GM21737 (cell line): ENCODE measurements around the gene CCDC6.
"Not testable (repeated sequence)": the region's sequence is repeated elsewhere in the genome, so short reads cannot be mapped to it uniquely, and the experiment has no call there.

ENCODE experiments used
- ATAC-seq: cut with Tn5 transposase; IDR thresholded peaks from one replicate; pipeline ENCODE4 v1.9.1; 2021; ENCODE audit warnings: mild to moderate bottlenecking, moderate library complexity; ENCODE audit not compliant: unreplicated experiment

Gene CCDC6

GRCh38 chr10:59905731-59906416, 482 bp downstream of the CCDC6 start:
- ATAC-seq: no peak

DNA sequence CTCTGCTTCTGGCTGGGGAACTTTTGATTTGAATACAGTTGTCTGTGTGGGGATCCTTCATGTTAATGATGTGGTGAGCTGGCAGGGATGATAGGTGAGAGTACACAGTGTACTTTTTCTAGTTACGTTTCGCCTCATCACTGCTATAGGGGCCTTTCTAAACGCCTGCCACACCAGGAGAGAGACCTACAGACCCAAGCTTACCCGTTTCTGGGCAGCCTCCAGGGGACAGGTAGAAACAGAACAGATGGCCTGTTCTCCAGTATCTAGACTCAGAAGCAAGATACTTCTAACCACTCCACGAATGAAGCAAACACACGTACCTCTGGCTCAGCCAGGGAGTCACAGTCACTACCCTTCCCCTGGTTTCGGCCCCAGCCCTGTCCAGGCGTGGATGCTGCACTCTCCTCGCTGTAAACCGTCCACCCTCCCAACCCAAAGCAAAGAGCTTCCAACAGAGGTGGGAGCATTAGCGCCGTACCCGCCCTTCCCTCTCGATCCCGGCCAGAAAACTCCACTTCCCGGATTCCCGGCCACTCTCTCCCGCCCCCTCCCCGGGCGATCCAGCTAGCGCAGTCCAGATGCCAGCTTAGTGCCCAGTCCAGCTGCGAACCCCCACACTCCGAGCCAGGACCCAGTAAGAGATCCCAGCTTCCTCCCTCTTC, 1.2 kb downstream of the CCDC6 start:
- ATAC-seq: peak; percentile 39

- no peak for ATAC-seq
These were observed 1.8 kb downstream of the CCDC6 start for GRCh38 chr10:59904426-59905065.

DNA sequence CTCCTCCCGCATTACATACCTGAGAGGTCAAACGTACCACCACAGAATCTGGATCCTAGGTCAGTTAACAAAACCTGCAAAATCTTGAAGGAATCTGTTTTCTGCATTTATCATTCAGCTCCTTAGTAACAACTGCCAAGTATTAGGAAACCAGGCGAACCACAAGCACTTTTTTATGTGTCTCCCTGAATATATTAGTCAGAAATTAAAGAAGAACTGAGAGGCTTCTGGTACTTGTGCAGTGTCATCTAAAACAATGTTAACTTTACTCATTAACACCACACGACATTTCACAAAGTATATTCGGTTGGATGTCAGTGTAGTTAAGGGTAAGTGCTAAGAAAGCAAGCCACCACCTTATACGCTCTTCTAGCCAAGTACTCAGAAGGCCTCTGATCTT, 2.5 kb downstream of the CCDC6 start:
- ATAC-seq: no peak

DNA sequence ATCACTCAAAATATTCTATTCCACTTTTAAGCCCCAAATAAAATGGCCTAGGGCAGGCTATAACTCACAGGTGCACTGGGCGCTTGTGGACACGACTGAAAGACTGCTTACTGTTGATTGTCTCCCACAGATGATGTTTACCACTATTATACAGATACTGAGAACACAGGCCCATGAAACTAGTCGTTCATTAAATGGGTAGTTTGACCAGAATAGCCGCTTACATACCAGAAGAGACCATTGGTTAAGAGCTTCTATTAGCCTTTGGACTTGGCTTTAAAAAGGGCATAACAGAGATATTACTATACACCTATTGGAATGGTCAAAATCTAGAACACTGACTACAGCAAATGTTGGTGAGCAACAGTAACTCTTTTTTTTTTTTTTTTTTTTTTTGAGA, 4.3 kb downstream of the CCDC6 start:
- ATAC-seq: no peak

- no peak for ATAC-seq
These were observed 4.9 kb downstream of the CCDC6 start for GRCh38 chr10:59901470-59901869.

DNA sequence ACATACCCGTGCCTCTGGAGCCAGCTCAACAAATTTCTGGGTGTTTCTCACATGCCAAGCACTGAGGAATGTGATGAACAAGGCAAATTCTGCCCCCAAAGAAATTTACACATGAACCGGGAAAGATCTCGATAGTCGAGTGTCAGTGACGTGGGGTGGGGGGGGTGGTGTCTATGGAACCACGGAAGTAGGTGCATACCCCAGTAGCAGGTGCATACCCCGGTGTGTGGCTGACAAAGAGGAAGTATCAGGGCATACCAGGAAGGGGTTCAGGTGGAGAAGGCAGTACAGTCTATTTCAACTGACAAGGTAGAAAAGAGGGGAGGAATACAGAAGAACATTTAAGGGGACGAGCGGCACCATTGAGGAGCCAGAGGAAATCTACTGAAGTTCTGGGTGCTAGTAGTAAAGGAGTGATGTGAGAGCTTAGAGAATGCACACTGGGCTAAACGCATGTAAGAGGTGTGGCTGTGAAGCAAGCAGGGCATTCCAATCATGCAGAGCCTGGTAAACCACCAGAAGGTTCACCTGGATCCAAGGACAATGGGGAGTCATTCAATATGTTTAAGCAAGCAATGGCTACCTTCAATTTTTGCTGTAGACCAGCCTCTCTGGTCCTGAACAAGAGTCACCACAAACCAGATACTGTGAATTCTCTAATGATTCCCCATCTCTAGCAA, 6.2 kb downstream of the CCDC6 start:
- ATAC-seq: no peak

DNA sequence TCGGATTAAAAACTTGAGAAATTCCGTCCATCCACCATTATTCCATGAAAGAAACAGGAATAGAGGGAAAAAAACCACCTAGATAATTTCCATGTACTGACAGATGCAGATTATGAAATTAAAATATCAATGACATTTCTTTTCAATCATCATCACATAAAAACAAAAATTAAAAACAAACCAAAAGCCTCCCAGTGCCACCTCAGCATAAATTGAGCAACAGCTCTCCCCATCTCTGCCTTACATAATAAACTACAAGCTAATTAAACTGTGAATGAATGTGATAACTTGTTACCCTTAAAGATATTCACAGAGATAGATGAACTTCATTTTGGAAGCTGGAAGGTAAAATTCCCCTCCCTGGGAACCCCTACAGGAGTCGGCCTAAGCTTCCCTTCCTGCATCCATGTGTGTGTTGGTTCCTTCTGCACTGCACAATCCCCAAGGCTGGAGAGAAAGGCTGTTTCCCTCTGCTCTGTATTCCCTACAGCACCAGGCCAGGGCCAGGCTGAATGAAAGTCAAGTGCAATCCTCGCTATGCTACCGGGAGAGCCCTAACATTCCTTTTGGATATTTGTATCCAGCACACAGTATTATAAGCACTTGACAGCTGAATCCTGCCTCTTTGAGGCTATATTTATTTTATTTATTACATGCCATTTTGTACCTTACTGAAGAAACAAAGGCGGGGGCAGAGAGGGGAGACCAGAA, 8.1 kb downstream of the CCDC6 start:
- ATAC-seq: no peak

- no peak for ATAC-seq
These were observed 10.2 kb downstream of the CCDC6 start for GRCh38 chr10:59896191-59896590.

GRCh38 chr10:59895629-59896116, 10.7 kb downstream of the CCDC6 start:
- ATAC-seq: no peak

DNA sequence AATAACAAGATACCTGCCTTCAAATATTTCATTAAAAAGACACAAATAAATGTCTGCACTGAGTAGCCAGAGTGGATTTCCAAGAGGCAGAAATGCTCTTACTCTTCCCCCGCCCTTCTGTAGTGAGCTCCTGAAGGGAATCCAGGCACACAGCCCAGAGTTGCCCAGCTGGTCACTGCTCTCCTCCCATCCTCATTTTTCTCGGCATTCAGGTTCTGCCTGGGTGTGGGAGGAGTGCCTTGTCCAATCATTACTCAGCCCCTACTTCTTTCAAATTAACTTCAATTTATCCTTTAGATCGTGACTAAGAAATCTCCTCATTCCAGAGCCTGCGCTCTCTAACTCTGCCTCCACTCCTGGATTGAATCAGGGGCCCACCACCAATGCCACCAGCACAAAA, 12.2 kb downstream of the CCDC6 start:
- no peak for ATAC-seq

DNA sequence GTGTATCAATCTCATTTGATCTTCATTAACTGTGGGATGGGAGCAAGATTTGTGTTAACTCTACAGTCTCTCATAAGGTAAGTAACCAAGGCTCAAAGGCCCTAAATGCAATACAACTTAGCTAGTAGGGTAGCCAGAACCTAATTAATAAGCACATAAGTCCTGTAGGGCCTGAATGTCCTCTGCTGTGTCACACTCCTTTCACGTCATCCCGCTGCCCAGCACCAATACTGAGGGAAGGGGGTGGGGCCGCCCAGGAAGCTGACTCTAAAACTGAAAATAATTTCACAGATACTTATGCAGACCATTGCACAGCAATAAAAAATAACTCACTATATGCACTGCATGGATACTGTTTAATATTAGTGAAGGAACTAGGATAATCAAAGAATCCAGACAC, 13.7 kb downstream of the CCDC6 start:
- no peak for ATAC-seq

DNA sequence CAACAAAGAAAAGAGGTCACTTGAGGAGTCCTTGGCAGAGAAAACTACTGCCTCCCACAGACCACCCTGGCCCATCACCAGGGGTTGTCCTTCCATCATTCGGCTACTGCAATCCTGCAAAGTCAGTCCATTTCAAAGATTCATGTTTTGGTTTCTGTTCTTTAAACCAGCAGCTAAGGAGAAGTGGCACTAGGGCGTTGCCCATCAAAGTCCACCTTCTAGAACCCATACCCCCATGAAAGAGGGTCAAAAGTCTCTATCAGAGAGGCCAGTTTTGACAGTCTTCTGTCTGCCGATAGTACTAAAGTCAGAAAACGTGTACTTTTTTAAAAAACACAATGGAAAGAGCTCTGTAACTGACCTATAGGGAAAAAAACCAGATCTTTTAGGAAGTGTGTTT, 14.4 kb downstream of the CCDC6 start:
- ATAC-seq: no peak

GRCh38 chr10:59891349-59891748, 15.0 kb downstream of the CCDC6 start:
- no peak for ATAC-seq

DNA sequence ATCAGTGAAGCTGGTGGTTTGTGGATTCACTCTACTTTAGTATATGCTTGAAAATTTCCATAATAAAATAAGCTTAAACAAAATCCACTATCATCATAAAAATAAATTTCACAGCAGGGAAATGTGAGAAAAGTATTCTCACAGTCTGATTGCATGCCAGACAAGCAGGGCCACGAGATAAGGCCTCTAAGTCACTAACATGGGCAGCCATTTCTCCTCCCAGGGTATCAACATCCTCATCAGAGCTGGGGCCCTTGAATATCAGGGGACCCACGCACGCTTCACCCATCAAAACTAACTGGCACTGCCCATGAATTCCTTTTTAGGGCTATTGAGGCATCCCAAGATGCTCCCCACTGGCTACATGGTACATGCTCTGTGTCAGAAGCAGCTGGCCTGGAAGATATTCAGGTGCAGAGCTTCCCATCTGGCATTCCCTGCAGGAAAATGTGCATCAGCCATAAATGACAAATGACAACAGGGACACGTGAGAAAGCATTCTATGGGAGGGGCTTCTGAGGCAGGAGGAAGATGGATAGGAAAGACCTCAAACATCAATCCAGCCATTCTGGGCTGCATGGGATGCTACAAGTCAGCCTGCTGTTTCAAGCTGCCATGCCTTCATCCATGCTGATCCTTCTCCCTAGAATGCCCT, 17.4 kb downstream of the CCDC6 start:
- ATAC-seq: no peak

DNA sequence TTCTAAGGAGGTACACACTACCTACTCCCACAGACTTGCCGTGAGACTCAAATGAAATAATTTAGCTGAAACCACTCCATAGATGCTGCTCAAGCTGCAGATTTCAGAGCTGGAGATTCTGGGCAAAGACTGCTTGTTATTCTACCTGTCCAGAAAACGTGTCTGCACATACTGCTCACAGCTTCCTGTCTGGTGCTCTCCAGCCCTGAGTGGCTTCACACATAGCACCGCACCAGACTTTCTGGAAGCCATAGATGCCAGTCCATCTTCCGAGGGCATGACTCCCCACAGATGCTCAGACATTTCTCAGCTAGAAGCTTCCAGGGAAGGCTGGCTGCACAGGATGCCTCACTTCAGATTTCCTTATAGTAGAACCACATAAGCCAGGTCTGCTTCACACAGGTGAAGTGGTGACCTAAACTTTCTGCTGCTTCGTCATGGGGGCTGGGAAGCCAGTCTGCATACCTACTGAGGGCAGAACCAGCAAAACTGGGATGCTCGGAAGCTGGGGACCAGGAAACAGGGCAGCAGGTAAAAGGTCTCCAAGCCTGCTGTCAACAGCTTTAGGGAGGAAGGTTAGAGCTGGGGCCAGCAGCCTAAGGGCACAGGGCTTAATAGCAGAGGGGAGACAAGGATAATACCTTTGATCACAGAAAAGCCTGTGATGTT, 18.2 kb downstream of the CCDC6 start:
- no peak for ATAC-seq

DNA sequence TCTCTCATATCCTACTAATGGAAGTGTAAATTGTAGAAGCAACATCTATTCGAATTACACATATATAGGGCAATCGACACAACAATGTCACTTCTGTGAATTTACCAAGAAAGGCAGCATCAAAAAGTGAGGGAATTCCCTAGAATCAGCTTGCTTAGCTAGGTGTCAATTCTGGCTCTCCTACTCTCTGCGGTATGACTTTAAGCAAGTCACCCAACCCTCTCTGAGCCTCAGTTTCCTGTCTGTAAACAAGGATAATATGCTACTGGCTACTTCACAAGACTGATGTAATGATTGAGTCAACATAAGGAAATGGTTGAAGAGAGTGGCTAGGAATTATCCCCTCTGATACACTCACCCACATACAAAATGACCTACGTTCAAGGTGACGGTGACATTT, 19.4 kb downstream of the CCDC6 start:
- ATAC-seq: no peak

DNA sequence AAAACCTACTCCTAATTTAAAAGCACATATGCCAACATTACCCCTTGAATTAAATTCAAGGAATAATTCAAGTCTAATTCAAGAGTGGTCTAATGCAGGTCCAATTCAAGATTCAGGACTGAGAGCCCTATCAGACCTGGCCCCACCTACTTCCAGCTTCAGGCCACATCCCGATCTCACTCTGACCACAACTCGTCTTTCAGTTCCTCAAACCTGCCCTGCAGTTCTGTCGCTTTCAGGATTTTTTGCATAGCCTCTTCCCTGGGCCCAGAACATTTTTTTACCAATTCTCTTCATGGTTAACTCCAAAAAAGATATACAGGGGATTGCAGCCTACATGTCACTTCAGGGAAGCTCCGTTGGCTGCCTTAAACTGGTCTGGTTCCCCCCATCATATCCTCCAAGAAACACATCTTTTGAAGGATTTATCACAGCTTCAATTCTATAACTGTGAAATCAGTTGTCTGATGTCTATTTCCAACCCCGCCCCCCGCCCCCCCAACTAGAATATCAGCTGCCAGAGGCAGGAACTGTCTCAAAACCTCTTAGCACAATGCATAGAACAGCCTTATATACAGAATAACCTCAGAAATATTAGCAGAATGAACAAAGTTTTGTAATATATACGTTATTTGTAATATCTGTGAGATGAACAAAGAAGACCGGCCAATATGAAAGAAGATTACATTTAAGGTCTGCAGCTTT, 20.8 kb downstream of the CCDC6 start:
- ATAC-seq: peak; percentile 81

GRCh38 chr10:59884893-59885292, 21.5 kb downstream of the CCDC6 start:
- not testable (repeated sequence) for ATAC-seq
